HG03575 (cell line): Measurements from ENCODE around the gene COL5A1.

Experiments used
- ATAC-seq: cut with Tn5 transposase; IDR thresholded peaks from one replicate; pipeline ENCODE4 v1.9.1; 2021; ENCODE audit not compliant: unreplicated experiment, insufficient number of reproducible peaks, low FRiP score; ENCODE audit errors: extremely low read depth

The COL5A1 gene

DNA sequence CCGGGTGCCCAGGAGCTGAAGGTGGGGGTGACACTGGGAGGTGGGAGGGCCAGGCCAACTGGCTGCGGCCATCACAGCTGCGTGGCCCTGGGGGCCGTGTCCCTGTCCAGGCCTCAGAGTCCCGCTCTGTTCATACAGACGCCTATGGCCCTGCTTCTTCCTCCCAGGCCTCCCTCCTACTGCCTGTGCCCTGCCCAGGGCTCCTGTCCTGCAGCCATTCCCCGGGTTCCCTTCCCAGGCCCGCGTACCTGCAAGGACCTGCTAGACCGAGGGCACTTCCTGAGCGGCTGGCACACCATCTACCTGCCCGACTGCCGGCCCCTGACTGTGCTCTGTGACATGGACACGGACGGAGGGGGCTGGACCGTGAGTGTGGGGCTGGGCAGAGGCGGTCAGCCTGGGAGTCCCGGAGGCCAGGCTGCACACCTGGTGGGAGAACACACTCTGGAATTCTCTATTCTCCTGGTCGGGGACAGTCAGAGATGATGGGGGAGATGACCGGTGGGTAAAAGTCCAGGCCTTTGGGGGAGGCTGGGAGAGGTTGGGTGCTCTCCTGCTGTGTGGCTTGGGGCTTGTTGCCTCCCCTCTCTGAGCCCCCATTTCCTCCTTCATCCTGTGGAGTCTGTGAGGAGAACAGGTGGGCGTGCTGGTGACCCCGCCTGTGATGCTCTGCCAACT lies 243.5 kb downstream of the COL5A1 start:
- no peak for ATAC-seq

DNA sequence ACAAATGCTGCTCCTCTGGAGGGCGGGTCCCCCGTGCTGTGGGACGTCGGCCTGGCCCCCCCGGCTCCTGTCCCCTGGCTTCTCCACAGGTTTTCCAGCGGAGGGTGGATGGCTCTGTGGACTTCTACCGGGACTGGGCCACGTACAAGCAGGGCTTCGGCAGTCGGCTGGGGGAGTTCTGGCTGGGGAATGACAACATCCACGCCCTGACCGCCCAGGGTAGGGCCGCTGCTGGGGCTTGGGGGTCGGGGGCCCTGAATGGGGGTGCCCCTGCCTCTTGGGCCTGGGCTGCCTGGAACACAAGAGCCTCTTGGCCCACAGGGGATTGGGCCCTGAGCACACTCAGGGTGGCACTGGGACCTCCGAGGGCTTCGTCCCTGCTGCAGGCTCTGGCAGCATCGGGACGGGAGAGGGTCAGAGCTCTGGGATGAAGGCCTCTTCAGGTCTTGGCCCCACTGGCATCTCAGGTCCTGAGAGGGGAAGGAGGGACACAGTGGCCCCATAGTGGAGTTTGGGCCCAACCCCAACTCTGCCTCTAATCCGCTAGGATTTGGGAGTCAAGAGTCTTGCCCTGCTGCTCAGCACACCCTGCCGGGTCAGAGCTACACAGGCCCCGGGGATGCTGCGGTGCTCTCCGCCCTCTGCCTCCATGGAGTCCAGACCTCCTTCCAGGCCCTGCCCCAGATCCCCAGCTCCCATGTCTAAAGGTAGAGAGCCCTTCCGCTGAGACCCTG lies 244.2 kb downstream of the COL5A1 start:
- ATAC-seq = no peak

DNA sequence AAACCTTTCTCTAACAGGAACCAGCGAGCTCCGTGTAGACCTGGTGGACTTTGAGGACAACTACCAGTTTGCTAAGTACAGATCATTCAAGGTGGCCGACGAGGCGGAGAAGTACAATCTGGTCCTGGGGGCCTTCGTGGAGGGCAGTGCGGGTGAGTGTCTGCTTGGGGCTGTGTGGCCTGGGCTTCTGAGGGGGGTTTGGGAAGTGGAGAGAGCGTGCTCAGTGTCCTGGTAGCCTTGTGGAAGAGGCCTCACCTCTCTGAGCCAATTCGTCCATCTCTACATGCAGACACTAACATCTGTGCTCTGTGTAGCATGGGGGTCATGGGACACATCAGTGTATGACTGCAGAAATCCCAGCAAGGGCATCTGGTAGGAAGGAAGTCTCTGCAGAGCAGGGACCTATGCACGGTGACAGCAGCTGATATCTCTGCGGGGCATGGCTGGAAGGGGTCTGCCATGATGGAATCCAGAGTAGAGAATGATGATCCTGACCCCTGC lies 244.9 kb downstream of the COL5A1 start:
- ATAC-seq = no peak

DNA sequence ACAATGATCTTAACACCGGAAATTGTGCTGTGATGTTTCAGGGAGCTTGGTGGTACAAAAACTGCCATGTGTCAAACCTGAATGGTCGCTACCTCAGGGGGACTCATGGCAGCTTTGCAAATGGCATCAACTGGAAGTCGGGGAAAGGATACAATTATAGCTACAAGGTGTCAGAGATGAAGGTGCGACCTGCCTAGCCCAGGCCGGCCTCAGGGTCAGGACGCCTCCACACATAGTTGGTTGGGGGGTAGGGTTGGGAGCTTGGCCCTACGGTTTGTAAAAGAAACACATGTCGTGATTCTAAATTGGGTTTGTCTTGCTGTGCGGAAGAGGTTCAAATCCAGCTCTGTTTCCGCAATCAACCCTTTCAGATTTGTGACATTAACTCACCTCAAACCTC lies 245.6 kb downstream of the COL5A1 start:
- no peak for ATAC-seq

DNA sequence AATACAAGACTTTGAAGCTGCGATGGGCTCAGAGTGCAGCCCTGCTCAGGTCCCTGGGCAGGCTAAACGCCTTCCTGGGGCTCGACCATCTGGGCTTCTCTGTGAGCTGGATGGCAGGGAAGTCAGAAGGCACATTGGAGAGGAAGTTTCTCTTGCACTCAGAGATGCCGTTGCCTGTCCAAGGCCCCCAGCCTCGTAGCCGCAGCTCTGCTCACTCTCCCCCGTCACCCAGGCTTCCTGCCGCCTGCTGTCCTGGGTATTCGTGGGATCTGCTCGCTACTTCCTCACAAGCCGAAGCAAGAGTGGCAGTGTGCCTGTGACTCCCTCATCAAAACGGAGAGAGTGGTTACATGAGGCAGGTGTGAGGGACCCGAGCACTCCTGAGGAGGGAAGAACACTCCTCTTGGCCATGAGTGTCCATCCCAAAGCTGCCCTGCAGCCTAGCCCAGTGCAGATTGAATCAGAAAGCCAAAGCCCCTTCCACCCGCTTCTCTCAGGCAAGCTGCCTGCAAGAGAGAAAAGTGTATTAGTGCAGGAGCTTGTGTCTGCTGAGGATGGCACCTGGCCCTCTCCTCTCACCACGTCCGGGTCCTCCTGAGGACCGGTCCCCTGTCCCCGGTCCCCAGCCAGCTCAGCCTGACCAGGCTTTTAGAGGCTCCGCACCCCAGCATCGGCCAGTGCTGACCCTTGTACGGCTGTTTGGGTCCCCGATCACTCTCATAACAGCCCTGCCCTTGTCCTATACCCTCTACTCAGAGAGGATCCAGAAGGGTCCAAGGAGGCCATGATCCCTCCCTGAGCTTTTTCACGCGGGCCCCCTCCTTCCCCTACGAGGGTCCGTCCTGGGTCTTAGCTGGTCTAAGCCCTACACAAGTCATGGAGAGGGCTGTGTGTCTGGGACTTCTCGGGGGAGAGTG lies 246.3 kb downstream of the COL5A1 start:
- no peak for ATAC-seq

DNA sequence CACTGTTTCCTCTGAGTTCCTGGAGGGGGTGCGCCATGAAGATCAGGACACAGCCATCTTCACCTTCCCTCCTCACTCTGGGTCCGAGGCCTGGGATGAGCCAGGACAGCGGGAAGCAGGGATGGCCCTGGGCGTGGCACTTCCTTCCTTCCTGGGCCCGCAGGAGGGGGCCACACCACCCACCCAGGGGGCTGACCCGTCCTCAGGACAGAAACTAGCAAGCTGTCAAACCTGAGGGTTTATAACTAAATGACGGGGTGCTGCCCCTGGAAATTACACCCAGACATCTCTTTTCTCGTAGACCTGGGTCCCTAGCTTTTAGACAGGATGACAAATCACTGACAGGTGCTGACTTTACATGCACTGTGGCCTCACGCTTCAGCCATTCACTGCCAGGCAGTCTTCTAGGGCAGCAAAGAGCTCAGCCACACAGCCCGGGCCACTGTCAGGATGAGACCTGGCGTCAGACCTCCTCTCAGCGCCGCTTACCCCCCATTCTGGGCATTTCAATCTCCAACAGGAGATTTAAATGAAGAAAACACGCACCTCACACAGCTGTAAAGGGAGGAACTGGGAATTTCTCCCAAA lies 247.1 kb downstream of the COL5A1 start:
- no peak for ATAC-seq

DNA sequence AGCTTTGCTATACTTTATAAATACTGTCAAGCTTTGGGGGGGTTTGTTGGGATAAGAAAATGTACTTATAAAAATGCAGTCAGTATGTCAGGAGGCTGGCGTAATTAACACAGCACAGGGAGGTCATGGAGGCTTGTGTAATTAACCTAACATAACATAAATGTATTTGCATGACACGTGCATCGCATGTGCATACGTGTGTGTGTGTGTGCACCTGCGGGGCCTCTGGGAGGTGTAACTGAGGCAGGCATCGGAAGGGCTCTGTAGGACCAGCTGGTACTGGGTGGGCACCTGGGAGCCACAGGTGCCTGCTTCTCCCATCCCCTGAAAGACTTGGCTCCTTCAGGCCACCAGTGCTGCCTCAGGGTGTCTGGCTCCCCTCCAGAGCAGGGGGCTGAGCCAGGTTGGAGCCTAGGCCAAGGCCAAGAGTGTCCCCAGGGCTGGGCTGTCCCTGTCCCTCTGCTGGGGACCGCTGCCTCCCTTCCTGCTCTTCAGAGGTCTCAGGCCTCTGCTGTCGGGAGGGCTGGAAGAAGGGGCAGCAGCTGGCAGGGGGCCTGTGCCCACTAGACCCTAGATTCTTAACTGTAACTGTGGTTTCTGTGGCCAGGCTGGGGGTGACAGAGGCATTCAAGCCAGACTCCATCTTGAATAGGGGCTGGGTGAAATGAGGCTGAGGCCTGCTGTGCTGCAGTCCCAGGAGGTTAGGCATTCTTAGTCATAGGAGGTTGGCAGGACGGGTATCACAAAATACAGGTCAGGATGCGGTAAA lies 248.0 kb downstream of the COL5A1 start:
- ATAC-seq = no peak

DNA sequence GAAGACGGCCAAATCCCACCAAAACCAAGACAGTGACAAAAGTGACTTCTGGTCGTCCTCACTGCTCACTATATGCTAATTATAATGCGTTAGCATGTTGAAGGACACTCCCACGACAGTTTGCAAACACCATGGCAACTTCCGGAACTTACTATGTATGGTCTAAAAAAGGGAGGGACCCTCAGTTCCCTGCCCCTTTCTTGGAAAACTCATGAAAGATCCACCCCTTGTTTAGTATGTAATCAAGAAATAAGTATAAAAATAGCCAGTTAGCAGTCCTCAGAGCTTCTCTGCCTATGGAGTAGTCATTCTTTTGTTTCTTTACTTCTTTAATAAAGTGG lies 248.5 kb downstream of the COL5A1 start:
- ATAC-seq = no peak

DNA sequence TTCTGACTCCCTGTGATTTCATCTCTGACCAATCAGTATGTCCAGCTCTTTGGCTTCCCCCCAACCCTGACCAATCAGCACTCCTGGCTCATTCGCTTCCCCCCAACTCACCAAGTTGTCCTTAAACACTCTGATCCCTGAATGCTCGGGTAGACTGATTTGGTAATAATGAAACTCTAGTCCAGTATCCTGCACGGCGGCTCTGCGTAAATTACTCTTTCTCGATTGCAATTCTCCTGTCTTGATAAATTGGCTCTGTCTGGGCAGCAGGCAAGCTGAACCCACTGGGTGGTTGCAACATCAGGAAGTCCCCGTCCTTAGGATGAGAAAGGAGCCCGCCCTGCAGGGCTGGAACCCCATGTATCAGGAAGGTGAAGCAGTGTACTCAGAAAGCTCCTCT lies 249.4 kb downstream of the COL5A1 start:
- ATAC-seq = no peak

DNA sequence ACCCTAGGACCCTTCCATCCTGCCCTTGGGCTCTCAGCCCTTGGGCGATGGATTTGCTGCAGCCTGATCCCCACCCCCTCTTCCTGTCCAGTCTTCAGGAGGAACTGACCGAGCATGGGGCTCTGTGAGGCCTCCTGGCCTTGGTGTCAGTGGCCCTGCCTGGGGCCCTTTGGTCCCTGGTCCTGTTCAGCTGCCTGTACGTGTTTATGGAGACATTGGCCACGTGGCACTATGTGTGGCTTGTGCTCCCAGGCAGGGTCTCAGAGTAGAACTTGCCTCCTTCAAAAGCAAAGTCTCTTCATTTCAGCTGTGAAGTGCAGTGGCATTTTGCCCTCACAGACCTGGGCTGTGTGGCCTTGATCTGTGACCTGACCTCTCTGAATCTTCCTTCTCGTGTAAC lies 250.1 kb downstream of the COL5A1 start:
- no peak for ATAC-seq

DNA sequence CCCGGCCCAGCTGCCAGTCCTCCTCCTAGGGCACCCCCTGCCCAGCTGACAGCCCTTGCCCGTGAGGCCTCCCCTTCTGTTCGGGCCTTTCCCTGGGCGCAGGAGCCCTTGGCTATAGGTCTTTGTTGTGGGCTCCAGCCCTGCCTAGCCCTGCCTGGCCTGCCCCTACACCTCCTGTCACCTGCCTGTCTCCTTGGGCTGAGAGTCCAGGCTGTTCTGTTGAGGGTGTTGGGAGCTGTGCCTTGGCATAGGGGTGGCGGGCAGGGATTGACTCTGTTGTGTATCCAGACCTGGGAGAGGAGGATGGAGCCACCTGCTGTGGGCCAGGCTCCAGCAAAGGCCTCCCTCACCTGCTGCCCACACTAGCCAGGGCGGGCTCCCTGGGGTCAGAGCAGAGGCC lies 250.6 kb downstream of the COL5A1 start:
- ATAC-seq = no peak

DNA sequence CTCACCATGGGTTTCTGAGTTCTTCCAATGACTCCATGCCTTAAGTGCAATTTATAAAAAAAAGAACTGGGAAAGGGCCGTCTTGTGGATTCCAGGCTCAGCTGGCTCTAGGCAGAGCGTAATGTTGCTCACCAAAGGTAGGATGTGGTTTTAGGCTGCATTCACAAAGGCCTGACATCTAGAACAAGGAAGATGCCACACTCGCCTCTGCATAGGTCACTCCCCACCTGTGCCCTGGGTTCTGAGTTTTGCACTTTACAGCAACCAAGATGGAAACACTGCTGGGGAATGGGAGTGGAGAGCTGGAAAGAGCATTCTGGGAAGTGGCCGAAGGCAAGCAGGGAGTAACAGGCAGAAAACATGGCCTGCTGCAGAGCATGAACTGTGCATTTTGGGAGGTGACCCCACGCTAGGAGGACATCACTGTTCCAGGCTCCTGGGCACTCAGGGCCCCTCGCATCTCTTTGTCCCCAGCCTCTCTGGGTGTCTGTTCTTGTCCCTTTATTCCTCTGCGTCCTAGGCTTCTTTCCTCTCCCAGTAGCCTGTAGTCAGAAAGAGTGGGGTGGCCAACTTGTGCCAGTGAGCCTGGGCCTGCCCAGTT lies 251.3 kb downstream of the COL5A1 start:
- ATAC-seq = no peak
